Activated CD4-positive, alpha-beta T cell treated with anti-CD3 and anti-CD28 coated beads for 4 hours (primary cell): Measurements from ENCODE around the gene MINDY3.
"Not testable (repeated sequence)": the region's sequence is repeated elsewhere in the genome, so short reads cannot be mapped to it uniquely, and the experiment has no call there.

Experiments
- DNase-seq, 2 donors: peaks; one replicate each; pipeline ENCODE4 v3.0.0-alpha.2; 2020

Gene MINDY3

DNA sequence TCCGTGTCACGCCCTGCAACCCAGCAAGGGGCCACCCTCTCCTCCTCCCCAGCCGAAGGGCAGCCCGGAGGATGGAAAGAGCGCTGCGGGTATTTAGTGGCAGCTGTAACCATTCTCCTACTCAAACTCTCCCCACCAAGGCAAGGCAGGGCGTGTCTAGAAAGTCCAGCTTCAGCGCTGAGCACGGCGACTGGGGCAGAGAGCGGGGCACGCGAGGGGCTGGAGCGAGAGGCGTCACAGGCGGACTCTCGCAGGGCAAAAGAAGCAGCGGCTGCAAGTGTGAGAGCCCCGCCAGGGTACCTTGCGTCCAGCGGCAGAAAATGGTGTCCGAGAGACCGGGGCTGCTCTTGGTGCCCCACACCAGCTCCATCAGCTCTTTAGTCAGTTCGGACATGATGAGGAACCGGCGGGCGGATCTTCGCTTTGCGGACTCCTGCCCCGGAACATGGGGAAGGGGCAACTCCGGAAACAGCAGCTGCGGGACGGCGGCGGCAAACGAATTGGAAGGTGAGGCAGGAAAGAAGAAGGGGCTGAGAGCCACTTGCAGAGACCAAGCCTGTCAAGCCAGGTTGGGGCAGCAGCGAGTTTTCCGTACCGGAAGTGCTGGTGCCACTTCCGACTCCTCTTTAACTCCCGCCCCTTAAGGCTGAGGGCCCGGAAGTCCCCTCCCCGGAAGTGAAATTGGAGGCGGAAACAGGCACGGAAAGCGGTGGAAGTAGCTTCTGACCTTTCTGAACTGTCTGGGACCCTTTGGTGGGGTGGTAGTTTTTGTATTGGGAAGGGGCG is at the start of gene MINDY3:
MINDY3 (minus strand) TSS at position 602 of the 786 bp plus-strand sequence; CDS start at position 394, 208 bp downstream.
- peak; percentile 76 to 77 for DNase-seq

DNA sequence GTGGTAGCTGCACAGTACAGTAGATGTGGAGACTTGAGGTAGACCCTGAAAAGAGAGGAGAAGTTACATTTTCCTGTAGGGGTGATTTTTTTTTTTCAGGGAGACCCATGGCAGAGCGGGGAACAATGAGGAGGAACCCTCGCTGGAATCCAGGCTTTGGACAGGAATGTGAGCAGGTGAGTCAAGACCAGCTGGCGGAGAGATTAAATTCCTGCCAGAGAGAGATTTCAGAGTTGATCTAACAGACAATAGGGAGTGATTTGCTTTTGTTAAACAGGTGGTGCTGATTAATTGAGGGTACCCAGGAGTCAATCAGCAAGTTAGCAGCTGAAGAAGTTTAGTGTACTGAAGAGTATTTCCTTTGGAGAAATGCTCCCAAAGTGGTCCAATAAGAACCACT is 41.6 kb upstream of the MINDY3 start:
- DNase-seq = no peak

DNA sequence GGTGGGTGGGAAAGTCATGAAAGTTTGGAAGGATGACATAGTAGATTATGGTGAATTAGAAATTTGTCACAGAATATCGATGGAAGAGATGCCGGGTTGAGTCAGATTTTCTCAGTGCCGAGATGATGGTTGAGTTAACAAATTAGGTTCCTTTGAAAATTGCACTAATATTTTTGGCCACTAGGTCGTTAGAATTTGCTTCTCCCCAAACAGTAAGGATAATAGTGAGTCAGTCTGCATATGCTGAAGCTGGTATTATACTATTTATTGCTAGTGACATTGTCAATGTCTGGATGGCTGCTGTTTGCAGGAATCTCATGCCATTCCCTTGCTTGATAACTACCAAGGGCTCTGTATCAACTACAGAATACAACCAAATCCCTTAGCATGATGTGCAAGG is 37.7 kb upstream of the MINDY3 start:
- no peak for DNase-seq

GRCh38 chr10:15897287-15897686 is 37.0 kb upstream of the MINDY3 start:
- DNase-seq = no peak

- no peak for DNase-seq
Measured at GRCh38 chr10:15896654-15897053, 36.3 kb upstream of the MINDY3 start.

DNA sequence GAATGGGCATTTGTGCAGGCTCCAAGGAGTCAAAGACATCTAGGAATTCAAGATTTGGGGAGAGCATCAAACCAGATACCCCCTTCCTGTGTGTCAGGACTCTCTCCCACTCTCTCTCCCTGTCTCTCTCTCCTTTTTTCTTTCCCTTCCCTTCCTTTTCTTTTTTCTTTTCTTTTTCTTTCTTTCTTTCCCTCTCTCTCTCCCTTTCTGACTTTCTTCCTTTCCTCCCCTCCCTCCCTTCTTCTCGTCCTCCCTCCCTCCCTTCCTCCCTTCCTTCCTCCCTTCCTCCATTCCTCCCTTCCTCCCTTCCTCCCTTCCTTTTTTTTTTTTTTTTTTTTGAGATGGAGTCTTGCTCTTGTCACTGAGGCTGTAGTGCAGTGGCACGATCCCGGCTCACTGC is 24.1 kb upstream of the MINDY3 start:
- DNase-seq = no peak

GRCh38 chr10:15881542-15881941 is 21.2 kb upstream of the MINDY3 start:
- DNase-seq = no peak

DNA sequence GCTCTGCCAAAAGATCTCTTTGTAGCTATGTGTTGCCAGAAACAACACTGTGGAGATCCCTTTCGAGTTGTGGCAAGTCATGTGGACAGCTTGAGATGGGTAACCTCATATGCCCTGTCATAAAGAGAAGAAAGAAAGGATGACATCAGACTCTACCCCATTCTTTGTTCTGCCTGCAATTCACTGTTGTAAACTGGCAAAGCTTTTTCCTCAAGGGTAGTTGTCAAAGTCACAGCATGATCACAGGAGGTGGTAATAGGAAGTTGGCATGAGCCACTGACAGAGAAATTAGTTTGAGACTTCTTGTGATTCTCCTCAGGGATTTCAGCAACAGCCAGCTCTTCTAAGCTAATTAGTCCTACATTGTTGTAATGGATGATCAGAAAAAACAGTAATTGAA is 19.4 kb upstream of the MINDY3 start:
- DNase-seq = no peak

GRCh38 chr10:15879058-15879457 is 18.8 kb upstream of the MINDY3 start:
- no peak for DNase-seq

DNA sequence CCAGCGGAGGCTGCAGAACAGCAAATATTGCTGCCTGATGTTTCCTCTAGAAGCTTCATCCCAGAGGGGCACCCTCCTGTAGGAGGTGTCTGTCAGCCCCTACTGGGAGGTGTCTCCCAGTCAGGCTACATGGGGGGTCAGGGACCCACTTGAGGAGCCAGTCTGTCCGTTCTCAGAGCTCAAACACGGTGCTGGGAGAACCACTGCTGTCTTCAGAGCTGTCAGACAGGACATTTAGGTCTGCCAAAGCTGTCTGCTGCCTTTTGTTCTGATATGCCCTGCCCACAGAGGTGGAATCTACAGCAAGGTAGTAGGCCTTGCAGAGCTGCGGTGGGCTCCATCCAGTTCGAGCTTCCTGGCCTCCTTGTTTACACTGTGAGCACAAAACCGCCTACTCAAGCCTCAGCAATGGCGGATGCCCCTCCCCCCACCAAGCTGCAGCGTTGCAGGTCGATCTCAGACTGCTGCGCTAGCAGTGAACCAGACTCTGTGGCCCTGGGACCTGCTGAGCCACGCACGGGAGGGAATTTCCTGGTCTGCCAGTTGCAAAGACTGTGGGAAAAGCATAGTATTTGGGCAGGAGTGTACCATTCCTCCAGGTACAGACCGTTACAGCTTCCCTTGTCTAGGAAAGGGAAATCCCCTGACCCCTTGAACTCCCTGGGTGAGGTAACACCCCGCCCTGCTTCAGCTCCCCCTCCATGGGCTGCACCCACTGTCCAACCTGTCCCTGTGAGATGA is 17.7 kb upstream of the MINDY3 start:
- DNase-seq = no peak

GRCh38 chr10:15876274-15876673 is 16.0 kb upstream of the MINDY3 start:
- DNase-seq = not testable (repeated sequence)

GRCh38 chr10:15872645-15873044 is 12.3 kb upstream of the MINDY3 start:
- not testable (repeated sequence) for DNase-seq

DNA sequence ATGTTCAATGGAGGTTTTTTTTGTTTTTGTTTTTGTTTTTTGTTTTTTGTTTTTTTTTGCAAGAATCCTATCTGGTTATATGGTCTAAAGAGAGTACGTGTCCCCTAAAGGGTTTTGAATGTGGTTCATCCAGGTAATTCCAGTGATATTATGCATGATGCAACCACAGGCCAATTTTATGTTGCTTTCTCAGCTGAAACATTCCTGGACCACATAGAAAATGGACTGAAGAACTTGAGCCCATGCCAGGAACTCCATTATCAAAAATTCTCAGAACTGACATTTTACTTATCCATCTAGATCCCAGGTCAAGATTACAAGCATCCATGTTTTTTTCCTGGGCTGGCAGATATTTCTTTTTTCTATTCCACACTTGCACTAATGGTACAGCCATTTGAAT is 11.5 kb upstream of the MINDY3 start:
- DNase-seq = no peak

GRCh38 chr10:15869935-15870334 is 9.6 kb upstream of the MINDY3 start:
- no peak for DNase-seq

- no peak for DNase-seq
Measured at GRCh38 chr10:15868006-15868405, 7.7 kb upstream of the MINDY3 start.

- DNase-seq = no peak
Measured at GRCh38 chr10:15865304-15865703, 5.0 kb upstream of the MINDY3 start.

DNA sequence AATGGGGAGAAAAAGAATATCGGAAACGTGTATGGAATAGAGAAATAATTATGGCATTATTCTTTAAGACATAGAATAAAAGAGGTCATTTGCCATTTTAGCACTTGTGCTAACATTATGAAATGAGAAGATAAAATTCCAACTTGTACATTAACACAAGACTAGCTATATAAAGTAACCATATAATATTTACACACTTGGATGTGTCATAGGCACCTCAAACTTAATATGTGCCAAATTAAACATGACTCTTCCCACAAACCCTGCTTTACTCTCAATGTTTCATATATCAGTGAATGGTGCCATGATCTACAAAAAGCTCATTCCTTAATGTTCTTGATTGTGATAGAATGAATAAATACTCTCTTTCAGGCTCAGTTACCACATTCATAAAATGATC is 4.1 kb upstream of the MINDY3 start:
- no peak for DNase-seq

GRCh38 chr10:15863733-15864132 is 3.4 kb upstream of the MINDY3 start:
- no peak for DNase-seq

DNA sequence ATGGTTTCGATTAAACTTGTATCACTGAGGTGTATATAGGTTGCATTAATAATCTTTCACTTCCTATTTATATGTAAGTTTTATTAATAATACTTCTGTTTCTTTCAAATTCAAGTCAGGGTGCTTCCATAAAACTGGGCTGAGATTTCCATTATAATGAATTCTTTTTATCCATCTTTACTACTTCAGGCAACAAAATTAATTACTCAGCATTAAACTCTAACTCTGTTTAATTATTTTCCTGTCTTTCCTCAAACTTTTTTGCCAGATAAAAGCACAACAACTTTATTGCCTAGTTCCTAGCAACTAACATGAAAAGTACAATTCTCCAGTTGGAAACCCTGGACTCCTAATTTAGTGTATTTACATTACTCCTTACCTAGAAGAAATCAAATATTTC is 3.0 kb upstream of the MINDY3 start:
- DNase-seq = no peak

DNA sequence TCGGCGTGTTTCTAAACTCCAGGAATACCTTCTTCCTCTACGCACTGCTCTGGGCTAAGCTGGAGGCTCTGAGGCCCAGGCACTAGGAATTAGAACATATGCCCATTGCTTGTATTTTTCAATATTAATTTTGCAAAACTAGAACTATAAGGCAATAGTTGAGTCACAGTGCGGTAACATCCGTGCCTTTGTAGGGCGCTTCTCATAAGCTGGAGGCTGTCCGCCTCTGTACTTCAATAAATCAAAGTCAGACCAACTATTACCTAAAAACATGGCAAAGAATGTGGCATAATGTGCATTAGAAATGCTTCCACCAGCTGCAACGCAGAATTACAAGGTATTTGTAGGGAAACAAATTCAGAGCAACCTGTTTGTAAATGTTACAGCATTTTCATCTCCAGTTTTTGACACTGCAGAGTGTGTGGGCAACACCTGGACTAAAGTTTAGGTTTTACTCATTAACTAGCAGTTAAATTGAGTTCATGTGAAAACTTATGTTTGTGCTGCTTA is 440 bp upstream of the MINDY3 start:
- no peak for DNase-seq

DNA sequence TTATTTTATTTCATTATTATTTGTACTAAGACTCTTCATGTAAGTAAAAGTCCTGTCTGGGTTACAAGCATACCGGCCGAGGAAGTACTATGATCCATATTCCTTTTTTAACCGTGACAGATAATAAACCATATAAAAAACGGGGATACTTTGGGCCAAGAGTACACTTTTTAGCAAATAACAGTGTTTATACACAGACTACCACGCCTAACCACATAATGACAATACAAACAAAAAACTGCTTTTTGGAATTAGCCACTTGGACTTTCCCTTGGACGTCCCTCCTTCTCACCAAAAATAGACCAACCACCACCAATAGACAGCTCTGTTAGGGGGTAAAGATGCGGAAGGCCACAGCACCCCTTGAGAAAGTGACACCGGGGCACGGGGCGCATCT is 800 bp downstream of the MINDY3 start:
- DNase-seq = no peak

GRCh38 chr10:15858861-15859281 is 1.4 kb downstream of the MINDY3 start:
- DNase-seq = no peak

DNA sequence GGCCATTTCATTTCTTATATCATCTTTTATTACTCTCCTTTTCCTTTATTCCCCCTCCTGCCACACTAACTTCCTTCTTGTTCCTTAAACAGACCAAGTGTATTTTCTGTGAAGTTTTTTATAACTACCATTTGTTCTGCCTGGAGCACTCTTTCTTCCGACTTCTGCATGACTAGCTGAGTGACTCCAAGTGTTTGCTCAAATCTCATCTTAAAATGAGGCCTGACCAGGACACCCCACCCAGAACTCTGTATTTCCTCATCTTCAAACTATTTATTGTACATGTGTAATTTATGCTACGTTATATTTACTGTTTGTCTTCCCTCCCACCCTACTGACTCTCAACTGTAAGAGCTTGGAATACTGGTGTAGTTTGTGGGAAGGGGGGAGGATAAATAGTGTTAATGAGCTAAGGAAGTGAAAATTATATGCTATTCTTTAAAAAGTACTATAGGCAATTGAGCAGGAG is 3.2 kb downstream of the MINDY3 start:
- no peak for DNase-seq
